Neural cell (in vitro differentiated cells): Measurements from ENCODE around the gene PLEKHA8. TPM values are rescaled to one million over a fixed set of nuclear protein-coding genes. Genes with fewer than 3 reads are reported as not detected.

Source experiments
- H2AFZ ChIP-seq: fragments of 200-600, 300-800 bp; sonication (generic), shearing (Covaris generic); 2 replicates; pipeline ENCODE4 v1.6.0; 2014; ENCODE audit warnings: low read depth, mild to moderate bottlenecking, antibody characterized with exemption, low read length, moderate library complexity
- H3F3A ChIP-seq: fragments of 200-600 bp; shearing (Covaris generic); 2 replicates; pipeline ENCODE4 v1.6.1; 2016; ENCODE audit warnings: mild to moderate bottlenecking, moderate library complexity, mixed read lengths, antibody characterized with exemption, low read length; ENCODE audit not compliant: insufficient read depth, poor library complexity, severe bottlenecking
- H3K27ac ChIP-seq: fragments of 200-600, 300-800 bp; sonication (generic), shearing (Covaris generic); 2 replicates; pipeline ENCODE4 v1.5.1; 2014; ENCODE audit warnings: mild to moderate bottlenecking, low read length, moderate library complexity
- H3K27me3 ChIP-seq: fragments of 300-800, 200-600 bp; sonication (generic), shearing (Covaris generic); 2 replicates; pipeline ENCODE4 v1.6.0; 2014; ENCODE audit warnings: mild to moderate bottlenecking, low read depth, low read length, moderate library complexity; ENCODE audit not compliant: insufficient read depth
- H3K36me3 ChIP-seq: fragments of 300-800, 200-600 bp; sonication (generic), shearing (Covaris generic); 2 replicates; pipeline ENCODE4 v1.5.1; 2014; ENCODE audit warnings: mild to moderate bottlenecking, antibody characterized with exemption, low read length, moderate library complexity; ENCODE audit not compliant: insufficient read depth
- H3K4me2 ChIP-seq: fragments of 300-800, 200-600 bp; sonication (generic), shearing (Covaris generic); 2 replicates; pipeline ENCODE4 v1.6.0; 2014; ENCODE audit warnings: mild to moderate bottlenecking, low read length
- H3K4me3 ChIP-seq: fragments of 300-800, 200-600 bp; sonication (generic), shearing (Covaris generic); 2 replicates; pipeline ENCODE4 v1.5.1; 2014; ENCODE audit warnings: mild to moderate bottlenecking, low read length, moderate library complexity
- H3K79me2 ChIP-seq: fragments of 200-600 bp; shearing (Covaris generic); replicated peaks from 2 replicates; pipeline ENCODE4 v1.6.0; 2014; ENCODE audit warnings: mild to moderate bottlenecking, low read length, moderate library complexity; ENCODE audit not compliant: insufficient read depth
- H3K9ac ChIP-seq: fragments of 300-800, 200-600 bp; sonication (generic), shearing (Covaris generic); 2 replicates; pipeline ENCODE4 v1.6.1; 2016; ENCODE audit warnings: mild to moderate bottlenecking, low read length, mixed read lengths
- H3K9me2 ChIP-seq: fragments of 200-600 bp; shearing (Covaris generic); 2 replicates; pipeline ENCODE4 v1.6.1; 2016; ENCODE audit warnings: mild to moderate bottlenecking, low read length, mixed read lengths; ENCODE audit not compliant: insufficient read depth
- H3K9me3 ChIP-seq: fragments of 200-600, 300-800 bp; sonication (generic), shearing (Covaris generic); 2 replicates; pipeline ENCODE4 v1.6.1; 2016; ENCODE audit warnings: mild to moderate bottlenecking, mixed run types, low read length, moderate library complexity, mixed read lengths
- H4K20me1 ChIP-seq: fragments of 200-600 bp; shearing (Covaris generic); 2 replicates; pipeline ENCODE4 v1.6.1; 2016; ENCODE audit warnings: mild to moderate bottlenecking, mixed run types; ENCODE audit not compliant: insufficient read depth
- CTCF ChIP-seq: fragments of 450-650 bp; IDR thresholded peaks from 2 replicates; pipeline ENCODE4 v1.5.1; 2014; ENCODE audit warnings: antibody characterized with exemption, mild to moderate bottlenecking, moderate library complexity; ENCODE audit not compliant: poor library complexity, severe bottlenecking
- EP300 ChIP-seq: fragments of 450-650 bp; conservative IDR thresholded peaks from 2 replicates; pipeline ENCODE4 v1.6.1; 2014; ENCODE audit warnings: antibody characterized with exemption, mild to moderate bottlenecking, moderate library complexity; ENCODE audit not compliant: poor library complexity, severe bottlenecking
- EZH2 ChIP-seq: fragments of 200-600, 300-800 bp; shearing (Covaris generic), sonication (generic); IDR thresholded peaks from 2 replicates; pipeline ENCODE4 v1.6.1; 2014; ENCODE audit warnings: antibody characterized with exemption, low read length, borderline replicate concordance, mild to moderate bottlenecking; ENCODE audit not compliant: insufficient read depth, poor library complexity, severe bottlenecking
- MXI1 ChIP-seq: fragments of 450-650 bp; conservative IDR thresholded peaks from 2 replicates; pipeline ENCODE4 v1.6.1; 2014; ENCODE audit warnings: antibody characterized with exemption, mild to moderate bottlenecking; ENCODE audit not compliant: poor library complexity, severe bottlenecking
- POLR2AphosphoS5 ChIP-seq: IDR thresholded peaks from 2 replicates; pipeline ENCODE4 v1.6.1; 2012
- RAD21 ChIP-seq: fragments of 450-650 bp; conservative IDR thresholded peaks from 2 replicates; pipeline ENCODE4 v1.6.1; 2014; ENCODE audit warnings: antibody characterized with exemption, mild to moderate bottlenecking, moderate library complexity
- SMC3 ChIP-seq: fragments of 450-650 bp; conservative IDR thresholded peaks from 2 replicates; pipeline ENCODE4 v1.6.1; 2014; ENCODE audit warnings: antibody characterized with exemption, mild to moderate bottlenecking, moderate library complexity; ENCODE audit not compliant: poor library complexity
- TAF1 ChIP-seq: IDR thresholded peaks from 2 replicates; pipeline ENCODE4 v1.6.1; 2012; ENCODE audit warnings: low read depth
- polyA plus RNA-seq: library from polyadenylated mRNA; depleted of rRNA; stranded (reverse); fragments of >200 nt; gene quantifications from 2 replicates; pipeline ENCODE4 v1.2.3, GENCODE V29; 2014
- TF ChIP-seq, protein P1 (sequence below): IDR thresholded peaks from 2 replicates; pipeline ENCODE4 v1.6.1; 2012; ENCODE audit warnings: borderline replicate concordance

PLEKHA8 gene
- polyA plus RNA-seq, 1 donor from 2014 or later, result 43.1 TPM

GRCh38 chr7:30012757-30013156, 15.5 kb upstream of the PLEKHA8 start:
- no peak for TF ChIP-seq MXI1
- no peak for TF ChIP-seq TAF1
- no peak for TF ChIP-seq EZH2
- TF ChIP-seq, protein P1, sequence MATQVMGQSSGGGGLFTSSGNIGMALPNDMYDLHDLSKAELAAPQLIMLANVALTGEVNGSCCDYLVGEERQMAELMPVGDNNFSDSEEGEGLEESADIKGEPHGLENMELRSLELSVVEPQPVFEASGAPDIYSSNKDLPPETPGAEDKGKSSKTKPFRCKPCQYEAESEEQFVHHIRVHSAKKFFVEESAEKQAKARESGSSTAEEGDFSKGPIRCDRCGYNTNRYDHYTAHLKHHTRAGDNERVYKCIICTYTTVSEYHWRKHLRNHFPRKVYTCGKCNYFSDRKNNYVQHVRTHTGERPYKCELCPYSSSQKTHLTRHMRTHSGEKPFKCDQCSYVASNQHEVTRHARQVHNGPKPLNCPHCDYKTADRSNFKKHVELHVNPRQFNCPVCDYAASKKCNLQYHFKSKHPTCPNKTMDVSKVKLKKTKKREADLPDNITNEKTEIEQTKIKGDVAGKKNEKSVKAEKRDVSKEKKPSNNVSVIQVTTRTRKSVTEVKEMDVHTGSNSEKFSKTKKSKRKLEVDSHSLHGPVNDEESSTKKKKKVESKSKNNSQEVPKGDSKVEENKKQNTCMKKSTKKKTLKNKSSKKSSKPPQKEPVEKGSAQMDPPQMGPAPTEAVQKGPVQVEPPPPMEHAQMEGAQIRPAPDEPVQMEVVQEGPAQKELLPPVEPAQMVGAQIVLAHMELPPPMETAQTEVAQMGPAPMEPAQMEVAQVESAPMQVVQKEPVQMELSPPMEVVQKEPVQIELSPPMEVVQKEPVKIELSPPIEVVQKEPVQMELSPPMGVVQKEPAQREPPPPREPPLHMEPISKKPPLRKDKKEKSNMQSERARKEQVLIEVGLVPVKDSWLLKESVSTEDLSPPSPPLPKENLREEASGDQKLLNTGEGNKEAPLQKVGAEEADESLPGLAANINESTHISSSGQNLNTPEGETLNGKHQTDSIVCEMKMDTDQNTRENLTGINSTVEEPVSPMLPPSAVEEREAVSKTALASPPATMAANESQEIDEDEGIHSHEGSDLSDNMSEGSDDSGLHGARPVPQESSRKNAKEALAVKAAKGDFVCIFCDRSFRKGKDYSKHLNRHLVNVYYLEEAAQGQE, result no peak
- no peak for TF ChIP-seq SMC3
- TF ChIP-seq RAD21, result no peak
- TF ChIP-seq POLR2AphosphoS5, result no peak
- no peak for TF ChIP-seq CTCF
- TF ChIP-seq EP300, result no peak
- H4K20me1 ChIP-seq, result no peaks in the 10 kb centered on the region
- H3K27me3 ChIP-seq, result no peaks in the 10 kb centered on the region
- H3K4me3 ChIP-seq, result no peak overlapping the region
- no peaks in the 10 kb centered on the region for H3K79me2 ChIP-seq
- no peaks in the 10 kb centered on the region for H3K9me2 ChIP-seq
- H3K9ac ChIP-seq, result no peak overlapping the region
- no peaks in the 10 kb centered on the region for H3F3A ChIP-seq
- H2AFZ ChIP-seq, result no peak overlapping the region
- H3K36me3 ChIP-seq, result no peaks in the 10 kb centered on the region
- H3K27ac ChIP-seq, result no peak overlapping the region
- no peak overlapping the region for H3K4me2 ChIP-seq
- no peaks in the 10 kb centered on the region for H3K9me3 ChIP-seq

DNA sequence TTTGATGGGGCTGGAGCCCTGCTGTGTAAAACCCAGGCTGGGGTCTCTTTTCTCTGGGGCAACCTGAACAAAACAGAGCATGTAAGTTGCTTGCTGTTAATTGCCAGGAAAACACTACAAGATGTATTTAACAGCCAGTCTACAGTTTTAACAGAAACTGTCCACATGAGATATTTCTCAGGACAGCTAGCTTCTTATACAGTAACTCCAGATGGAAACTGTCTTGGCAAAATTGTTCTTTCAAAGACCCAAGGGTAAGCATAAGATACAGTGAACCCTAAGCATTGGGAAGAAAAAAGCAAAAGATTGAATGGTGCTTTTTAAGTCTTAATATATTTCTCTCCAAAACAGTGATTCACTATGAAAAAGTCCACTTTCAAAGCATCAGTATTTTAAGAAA, 9.8 kb upstream of the PLEKHA8 start:
- Histone ChIP-seq H3K27me3 (no peaks in the 10 kb centered on the region), H3K4me2 (no peak overlapping the region), H3K79me2 (peaks cover 6% of the 10 kb centered on the region), H2AFZ (no peak overlapping the region), H3K9me3 (no peaks in the 10 kb centered on the region), H3K4me3 (no peak overlapping the region), H3K9me2 (no peaks in the 10 kb centered on the region), H3K27ac (no peak overlapping the region), H3K36me3 (no peaks in the 10 kb centered on the region), H3K9ac (no peak overlapping the region), H3F3A (no peaks in the 10 kb centered on the region), H4K20me1 (no peaks in the 10 kb centered on the region)
- TF ChIP-seq, protein P1, result no peak
- no peak for TF ChIP-seq MXI1
- no peak for TF ChIP-seq EP300
- no peak for TF ChIP-seq POLR2AphosphoS5
- TF ChIP-seq RAD21, result no peak
- no peak for TF ChIP-seq TAF1
- TF ChIP-seq EZH2, result no peak
- no peak for TF ChIP-seq SMC3
- no peak for TF ChIP-seq CTCF
